Measurements from ENCODE around the gene SPATA31C1.

GRCh38 chr9:87883274-87883673, 34.5 kb upstream of the SPATA31C1 start:
- TF ChIP-seq MTERF4 (CRISPR knock-in tag; IDR thresholded peaks at IDR 0.05): no peak
- no peak for TF ChIP-seq ZMYM4 (CRISPR knock-in tag; IDR thresholded peaks at IDR 0.05)
- no peak for TF ChIP-seq ZNF512 (CRISPR knock-in tag; IDR thresholded peaks at IDR 0.05)
- no peak for TF ChIP-seq ZNF724P (CRISPR knock-in tag; IDR thresholded peaks at IDR 0.05; ENCODE audit: borderline replicate concordance)
